NCI-H1417 (cell line): ENCODE data around the gene CAMKK2.

Experiments
- DNase-seq, 3 experiments: peaks; one replicate each; lab custom pipeline; 2025; lab: John Stamatoyannopoulos, UW

The CAMKK2 gene

DNA sequence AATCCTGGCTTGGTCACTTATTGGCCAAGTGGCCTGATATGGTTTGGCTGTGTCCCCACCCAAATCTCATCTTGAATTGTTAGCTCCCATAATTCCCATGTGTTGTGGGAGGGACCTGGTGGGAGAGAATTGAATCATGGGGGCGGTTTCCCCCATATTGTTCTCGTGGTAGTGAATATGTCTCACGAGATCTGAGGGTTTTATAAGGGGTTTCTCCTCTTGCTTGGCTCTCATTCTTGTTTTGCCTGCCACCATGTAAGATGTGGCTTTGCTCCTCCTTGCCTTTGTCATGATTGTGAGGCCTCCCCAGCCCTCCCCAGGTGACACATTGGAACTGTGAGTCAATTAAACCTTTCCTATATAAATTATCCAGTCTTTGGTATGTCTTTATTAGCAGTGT lies 105.4 kb downstream of the CAMKK2 start:
- no peak for DNase-seq

DNA sequence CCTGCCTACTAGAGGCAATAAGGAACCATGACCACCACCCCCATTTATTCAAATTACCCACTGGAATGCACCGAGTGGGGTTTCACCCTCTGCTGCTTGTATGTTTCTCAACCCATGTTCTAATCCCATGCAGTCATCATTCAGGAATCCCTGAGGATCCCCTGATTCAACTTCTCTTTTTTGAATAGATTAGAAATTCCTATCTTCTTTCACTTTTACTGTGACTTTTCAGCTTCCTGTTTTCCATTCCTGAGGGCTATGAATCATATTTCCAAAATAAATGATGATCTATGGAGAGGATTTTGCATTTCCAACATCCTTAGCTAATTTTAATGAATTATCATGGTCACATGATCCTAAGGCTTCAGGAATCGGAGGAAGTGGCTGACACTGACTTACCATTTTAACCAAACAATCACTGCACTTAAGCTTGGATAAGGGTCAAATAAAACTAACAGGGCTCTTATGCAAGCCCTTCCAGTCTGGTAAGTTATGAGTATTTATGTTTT lies 105.9 kb downstream of the CAMKK2 start:
- no peak for DNase-seq

DNA sequence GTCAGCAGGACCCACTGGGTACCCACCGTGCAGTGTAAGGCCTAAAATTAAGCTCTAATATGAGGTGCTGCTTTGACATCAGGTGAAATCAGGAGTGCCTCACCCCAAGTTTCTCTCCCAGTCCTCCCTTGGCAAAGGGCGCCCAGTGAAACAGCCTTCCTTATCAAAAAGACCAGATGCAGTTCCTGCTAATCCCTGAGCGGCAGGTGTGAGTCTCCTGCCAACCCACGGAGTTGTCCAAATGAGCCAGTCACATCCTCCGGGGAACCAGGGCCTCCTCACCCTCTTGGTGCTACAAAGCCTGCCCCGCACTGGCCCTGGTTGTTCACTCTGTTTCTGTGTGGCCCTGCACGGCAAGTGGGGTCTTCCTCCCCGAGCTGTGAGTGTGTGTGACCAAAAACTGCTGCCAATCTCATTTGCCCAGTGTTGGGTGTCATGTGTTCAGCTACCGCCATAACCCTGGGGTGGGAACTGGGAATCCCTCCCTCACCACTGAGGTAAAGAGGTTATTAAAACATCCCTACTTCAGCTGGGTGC lies 106.8 kb downstream of the CAMKK2 start:
- no peak for DNase-seq

DNA sequence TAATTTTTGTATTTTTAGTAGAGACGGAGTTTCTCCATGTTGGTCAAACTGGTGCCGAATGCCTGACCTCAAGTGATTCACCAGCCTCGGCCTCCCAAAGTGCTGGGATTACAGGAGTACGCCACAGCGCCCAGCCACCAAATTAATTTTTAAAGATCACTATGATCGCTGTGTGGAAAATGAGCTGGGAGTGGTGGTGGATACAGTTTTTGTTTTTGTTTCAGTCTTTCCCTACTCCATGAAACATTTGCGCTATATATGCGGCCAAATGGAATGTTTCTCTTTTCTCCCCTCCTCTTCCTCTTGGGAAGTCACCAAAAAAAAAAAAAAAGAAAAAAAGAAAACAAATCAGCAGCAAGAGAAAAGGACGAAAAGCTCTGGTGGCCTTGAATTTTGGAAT lies 107.4 kb downstream of the CAMKK2 start:
- DNase-seq, result no peak

DNA sequence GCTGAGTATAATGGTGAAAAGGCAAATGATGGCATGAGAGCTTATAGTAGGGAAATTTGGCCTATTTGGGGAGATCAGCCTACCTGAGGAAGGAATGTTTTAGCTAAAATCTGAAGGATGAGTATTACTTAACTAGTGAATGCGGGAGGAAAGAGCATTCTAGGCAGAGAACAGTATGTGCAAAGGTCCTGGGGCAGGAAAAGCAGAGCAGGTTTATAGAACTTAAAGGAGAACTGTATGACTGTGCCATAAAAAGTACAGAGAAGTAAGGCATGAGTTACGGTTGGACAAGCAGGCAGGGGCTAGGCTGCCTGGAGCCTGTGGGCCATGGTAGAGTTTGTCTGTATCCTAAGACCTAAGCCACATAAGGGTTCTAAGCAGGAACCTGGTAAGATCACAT lies 108.3 kb downstream of the CAMKK2 start:
- DNase-seq, result no peak
